ENCODE measurements around the gene CPNE4. TPM values are rescaled to one million over a fixed set of nuclear protein-coding genes. Genes with fewer than 3 reads are reported as not detected.
A peak's percentile ranks its signal among the peaks of the same experiment; 100 is the strongest.
"Not testable (repeated sequence)": the region's sequence is repeated elsewhere in the genome, so short reads cannot be mapped to it uniquely, and the experiment has no call there.

The CPNE4 gene
- total RNA-seq, 4 donors from 2014 or later, result 0.17 to 0.52 TPM; not detected in 2

DNA sequence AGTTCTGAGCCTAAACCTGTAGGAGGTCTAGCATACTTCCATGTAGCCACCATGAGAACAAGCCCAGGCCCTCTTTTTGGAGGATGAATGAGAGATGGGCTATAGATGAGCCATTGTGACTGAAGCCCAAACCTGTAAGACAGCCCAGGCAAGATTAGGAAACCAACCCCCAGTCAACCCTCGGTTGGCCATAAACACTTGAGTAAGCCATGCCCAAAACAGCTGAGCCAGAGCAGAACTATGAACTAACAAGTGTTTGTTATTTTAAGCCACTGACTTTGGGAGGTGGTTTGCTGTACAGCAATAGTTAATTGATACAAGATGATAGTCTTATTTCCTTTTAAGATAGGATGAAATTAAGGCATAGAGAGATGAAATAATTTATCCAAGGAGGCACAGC is 12.4 kb upstream of the CPNE4 start:
- TF ChIP-seq EP300 (IDR thresholded peaks at IDR 0.05) (no peak), POLR2A (IDR thresholded peaks at IDR 0.05; ENCODE audit: low read depth) (no peak), POLR2AphosphoS5 (IDR thresholded peaks at IDR 0.05) (no peak), CTCF (IDR thresholded peaks at IDR 0.05) (no peak)
- intact Hi-C loops (cut with DNase I), result no loop called here
- H3K4me3 ChIP-seq, result no peak overlapping the region
- H3K36me3 ChIP-seq, result no peaks in the 10 kb centered on the region
- H3K9me3 ChIP-seq, result no peaks in the 10 kb centered on the region
- H3K27ac ChIP-seq (replicated peaks in 1 of 4), result no peak overlapping the region
- H3K4me1 ChIP-seq, result no peaks in the 10 kb centered on the region
- no peaks in the 10 kb centered on the region for H3K27me3 ChIP-seq
- WGBS, result 42% methylated on average over 1 of the region's 1 CpG
- no peak for DNase-seq (ENCODE audit: extremely low spot score)

DNA sequence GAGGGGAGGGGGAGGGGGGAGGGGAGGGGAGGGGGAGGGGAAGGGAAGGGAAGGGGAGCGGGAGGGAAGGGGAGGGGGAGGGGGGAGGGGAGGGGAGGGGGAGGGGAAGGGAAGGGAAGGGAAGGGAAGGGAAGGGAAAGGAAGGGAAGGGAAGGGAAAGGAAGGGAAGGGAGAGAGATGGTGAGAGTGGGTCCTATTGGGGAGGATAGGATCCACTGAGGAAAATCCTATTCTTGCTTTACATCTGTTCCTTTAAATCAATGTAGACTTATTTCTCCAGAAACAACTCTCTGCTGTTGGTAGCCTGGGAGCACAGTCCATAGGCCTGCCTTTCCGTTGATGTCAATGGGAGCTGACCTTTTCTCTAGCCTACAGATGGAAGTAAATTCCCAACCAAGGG is 10.1 kb upstream of the CPNE4 start:
- DNase-seq (ENCODE audit: extremely low spot score); H3K9me3 ChIP-seq; H3K4me3 ChIP-seq; H3K36me3 ChIP-seq; intact Hi-C loops (cut with DNase I); H3K27me3 ChIP-seq; H3K4me1 ChIP-seq; H3K27ac ChIP-seq (replicated peaks in 1 of 4): not testable (repeated sequence)
- WGBS, result 85% methylated on average over 2 of the region's 2 CpGs

DNA sequence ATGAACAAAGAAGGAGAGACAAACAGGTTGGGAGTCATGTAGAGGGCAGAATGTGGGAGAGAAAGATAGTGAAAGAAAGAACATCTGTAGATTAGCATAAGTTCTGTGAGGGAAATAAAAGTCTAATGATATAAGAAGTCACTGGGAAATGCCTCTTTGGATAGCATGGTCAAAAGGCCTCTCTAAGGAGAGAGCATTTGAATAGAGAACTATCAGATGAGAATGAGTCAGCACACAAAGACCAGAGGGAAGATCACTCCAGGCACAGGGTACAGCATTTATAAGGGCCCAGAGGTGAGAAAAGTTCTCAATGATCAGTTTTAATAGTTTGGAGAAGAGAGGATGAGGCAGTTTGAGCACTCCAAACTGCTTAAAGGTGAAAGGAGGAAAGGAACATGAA is 7.9 kb upstream of the CPNE4 start:
- TF ChIP-seq POLR2AphosphoS5 (IDR thresholded peaks at IDR 0.05) (no peak), CTCF (IDR thresholded peaks at IDR 0.05) (no peak), POLR2A (IDR thresholded peaks at IDR 0.05; ENCODE audit: low read depth) (no peak), EP300 (IDR thresholded peaks at IDR 0.05) (no peak)
- DNase-seq (ENCODE audit: extremely low spot score), result no peak
- intact Hi-C loops (cut with DNase I), result no loop called here
- Histone ChIP-seq H3K9me3 (no peaks in the 10 kb centered on the region), H3K4me3 (no peak overlapping the region), H3K36me3 (no peaks in the 10 kb centered on the region), H3K4me1 (no peaks in the 10 kb centered on the region), H3K27me3 (peaks cover 0 to 4% (median 0%) of the 10 kb centered on the region in 4 donors), H3K27ac (replicated peaks in 1 of 4) (no peak overlapping the region)

GRCh38 chr3:132038198-132038825 is 3.5 kb upstream of the CPNE4 start:
- no peak overlapping the region for H3K4me3 ChIP-seq
- no peaks in the 10 kb centered on the region for H3K9me3 ChIP-seq
- H3K36me3 ChIP-seq, result no peaks in the 10 kb centered on the region
- H3K27me3 ChIP-seq, result peaks cover 0 to 47% (median 18%) of the 10 kb centered on the region in 4 donors
- intact Hi-C loops (cut with DNase I), result no loop called here
- WGBS, result 0% methylated on average over 1 of the region's 1 CpG
- no peak overlapping the region for H3K27ac ChIP-seq (replicated peaks in 1 of 4)
- H3K4me1 ChIP-seq, result peaks cover 3 to 16% (median 10%) of the 10 kb centered on the region in 4 donors
- TF ChIP-seq CTCF (IDR thresholded peaks at IDR 0.05) (peak in 1 of 3 experiments; percentile 23), POLR2AphosphoS5 (IDR thresholded peaks at IDR 0.05) (no peak), EP300 (IDR thresholded peaks at IDR 0.05) (no peak)
- no peak for DNase-seq (ENCODE audit: extremely low spot score)

GRCh38 chr3:132037581-132037980 is 2.8 kb upstream of the CPNE4 start:
- H3K36me3 ChIP-seq, result no peaks in the 10 kb centered on the region
- no peak for DNase-seq (ENCODE audit: extremely low spot score)
- intact Hi-C loops (cut with DNase I), result no loop called here
- H3K9me3 ChIP-seq, result no peaks in the 10 kb centered on the region
- H3K4me1 ChIP-seq, result peaks cover 3 to 16% (median 10%) of the 10 kb centered on the region in 4 donors
- TF ChIP-seq EP300 (IDR thresholded peaks at IDR 0.05), result no peak
- no peak for TF ChIP-seq POLR2A (IDR thresholded peaks at IDR 0.05; ENCODE audit: low read depth)
- no peak for TF ChIP-seq POLR2AphosphoS5 (IDR thresholded peaks at IDR 0.05)
- TF ChIP-seq CTCF (IDR thresholded peaks at IDR 0.05), result no peak
- WGBS, result 72% methylated on average over 3 of the region's 3 CpGs
- no peak overlapping the region for H3K27ac ChIP-seq (replicated peaks in 1 of 4)
- H3K4me3 ChIP-seq, result no peak overlapping the region
- peaks cover 0 to 53% (median 18%) of the 10 kb centered on the region in 4 donors for H3K27me3 ChIP-seq
